ENCODE data around the gene PTCD2.

PTCD2 gene

DNA sequence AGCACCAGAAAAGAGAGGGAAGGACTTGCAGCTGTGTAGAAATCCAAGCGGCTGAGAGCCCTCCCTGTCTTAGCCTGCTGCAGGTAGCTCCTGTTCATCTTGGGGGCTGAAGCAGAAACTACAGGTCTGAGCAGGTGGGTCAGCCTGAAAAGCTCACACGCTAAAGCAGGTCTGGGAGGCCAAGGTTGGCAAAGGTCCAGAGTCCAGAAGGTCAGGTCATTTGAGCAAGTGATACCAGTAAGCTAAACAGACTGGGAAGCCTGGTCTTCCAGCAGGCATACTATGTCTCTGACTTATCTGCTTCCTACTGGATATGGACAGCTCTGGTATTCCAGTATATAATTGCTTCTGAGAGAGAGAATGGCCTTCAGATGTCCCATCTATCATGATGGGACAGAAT lies 26.2 kb downstream of the PTCD2 start:
- no peaks in the 10 kb centered on the region for H3K27me3 ChIP-seq (ENCODE audit: control insufficient read depth, insufficient read depth, low read length)
- no peaks in the 10 kb centered on the region for H3K4me1 ChIP-seq
- no peak overlapping the region for H3K4me2 ChIP-seq (ENCODE audit: low read length)
- no peak overlapping the region for H3K27ac ChIP-seq
- no peaks in the 10 kb centered on the region for H3K9me3 ChIP-seq (ENCODE audit: control insufficient read depth, low read length)
- H3K36me3 ChIP-seq (ENCODE audit: control insufficient read depth, insufficient read depth, low read length), result no peaks in the 10 kb centered on the region
- no peak overlapping the region for H3K4me3 ChIP-seq (ENCODE audit: low read depth, low read length)
- no peaks in the 10 kb centered on the region for H3K79me2 ChIP-seq
- TF ChIP-seq, protein P1, sequence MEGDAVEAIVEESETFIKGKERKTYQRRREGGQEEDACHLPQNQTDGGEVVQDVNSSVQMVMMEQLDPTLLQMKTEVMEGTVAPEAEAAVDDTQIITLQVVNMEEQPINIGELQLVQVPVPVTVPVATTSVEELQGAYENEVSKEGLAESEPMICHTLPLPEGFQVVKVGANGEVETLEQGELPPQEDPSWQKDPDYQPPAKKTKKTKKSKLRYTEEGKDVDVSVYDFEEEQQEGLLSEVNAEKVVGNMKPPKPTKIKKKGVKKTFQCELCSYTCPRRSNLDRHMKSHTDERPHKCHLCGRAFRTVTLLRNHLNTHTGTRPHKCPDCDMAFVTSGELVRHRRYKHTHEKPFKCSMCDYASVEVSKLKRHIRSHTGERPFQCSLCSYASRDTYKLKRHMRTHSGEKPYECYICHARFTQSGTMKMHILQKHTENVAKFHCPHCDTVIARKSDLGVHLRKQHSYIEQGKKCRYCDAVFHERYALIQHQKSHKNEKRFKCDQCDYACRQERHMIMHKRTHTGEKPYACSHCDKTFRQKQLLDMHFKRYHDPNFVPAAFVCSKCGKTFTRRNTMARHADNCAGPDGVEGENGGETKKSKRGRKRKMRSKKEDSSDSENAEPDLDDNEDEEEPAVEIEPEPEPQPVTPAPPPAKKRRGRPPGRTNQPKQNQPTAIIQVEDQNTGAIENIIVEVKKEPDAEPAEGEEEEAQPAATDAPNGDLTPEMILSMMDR (IDR thresholded peaks at IDR 0.05), result no peak
- H2AFZ ChIP-seq, result no peak overlapping the region
- H3K9ac ChIP-seq, result no peak overlapping the region

DNA sequence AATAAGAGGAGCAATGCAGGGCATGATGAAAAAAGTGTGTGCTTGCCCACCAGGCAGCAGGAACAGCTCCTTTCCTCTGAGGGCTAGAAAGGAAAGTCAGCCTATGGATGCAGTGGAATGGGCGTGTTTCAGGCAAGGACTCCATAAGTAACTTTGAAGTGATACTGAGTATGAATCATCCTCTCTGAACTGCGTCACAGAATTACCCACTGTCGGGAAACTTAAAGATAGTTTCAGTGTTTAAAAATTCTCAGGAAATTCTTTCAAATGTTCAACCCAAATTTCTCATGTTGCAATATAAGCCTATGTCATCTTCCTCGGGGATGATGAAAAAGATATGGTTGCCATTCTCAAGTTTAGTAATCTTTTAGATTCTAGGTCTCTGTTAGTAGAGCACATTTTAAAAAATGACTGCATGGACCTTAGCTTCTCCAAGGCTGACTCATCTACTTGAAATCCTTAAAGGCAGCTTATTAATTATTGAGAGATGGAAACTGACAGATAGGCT lies 27.7 kb downstream of the PTCD2 start:
- no peak overlapping the region for H3K9ac ChIP-seq
- H3K79me2 ChIP-seq, result no peaks in the 10 kb centered on the region
- no peak overlapping the region for H3K4me3 ChIP-seq (ENCODE audit: low read depth, low read length)
- no peaks in the 10 kb centered on the region for H3K4me1 ChIP-seq
- no peak overlapping the region for H2AFZ ChIP-seq
- TF ChIP-seq, protein P1 (IDR thresholded peaks at IDR 0.05), result no peak
- H3K27me3 ChIP-seq (ENCODE audit: control insufficient read depth, insufficient read depth, low read length), result no peaks in the 10 kb centered on the region
- H3K36me3 ChIP-seq (ENCODE audit: control insufficient read depth, insufficient read depth, low read length), result no peaks in the 10 kb centered on the region
- H3K27ac ChIP-seq, result no peak overlapping the region
- H3K9me3 ChIP-seq (ENCODE audit: control insufficient read depth, low read length), result no peaks in the 10 kb centered on the region
- no peak overlapping the region for H3K4me2 ChIP-seq (ENCODE audit: low read length)

DNA sequence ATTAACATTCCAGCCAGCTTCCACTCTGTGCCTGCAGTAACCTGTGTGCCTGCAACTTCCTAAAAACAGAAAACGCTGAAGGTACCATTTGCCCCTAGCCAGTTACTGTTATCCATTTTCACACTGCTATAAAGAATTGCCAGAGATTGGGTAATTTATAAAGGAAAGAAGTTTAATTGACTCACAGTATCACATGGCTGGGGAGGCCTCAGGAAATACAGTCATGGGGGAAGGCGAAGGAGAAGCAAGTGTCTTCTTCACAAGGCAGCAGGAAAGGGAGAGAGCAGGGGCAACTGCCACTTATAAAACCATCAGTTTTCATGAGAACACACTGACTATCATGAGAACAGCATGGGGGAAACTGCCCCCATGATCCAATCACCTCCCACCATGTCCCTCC lies 31.2 kb downstream of the PTCD2 start:
- no peaks in the 10 kb centered on the region for H3K9me3 ChIP-seq (ENCODE audit: control insufficient read depth, low read length)
- no peak overlapping the region for H3K9ac ChIP-seq
- H3K27ac ChIP-seq, result no peak overlapping the region
- no peaks in the 10 kb centered on the region for H3K79me2 ChIP-seq
- no peaks in the 10 kb centered on the region for H3K27me3 ChIP-seq (ENCODE audit: control insufficient read depth, insufficient read depth, low read length)
- no peak overlapping the region for H3K4me3 ChIP-seq (ENCODE audit: low read depth, low read length)
- no peak overlapping the region for H3K4me2 ChIP-seq (ENCODE audit: low read length)
- no peaks in the 10 kb centered on the region for H3K36me3 ChIP-seq (ENCODE audit: control insufficient read depth, insufficient read depth, low read length)
- no peak overlapping the region for H2AFZ ChIP-seq
- H3K4me1 ChIP-seq, result no peaks in the 10 kb centered on the region
- TF ChIP-seq, protein P1 (IDR thresholded peaks at IDR 0.05), result no peak

DNA sequence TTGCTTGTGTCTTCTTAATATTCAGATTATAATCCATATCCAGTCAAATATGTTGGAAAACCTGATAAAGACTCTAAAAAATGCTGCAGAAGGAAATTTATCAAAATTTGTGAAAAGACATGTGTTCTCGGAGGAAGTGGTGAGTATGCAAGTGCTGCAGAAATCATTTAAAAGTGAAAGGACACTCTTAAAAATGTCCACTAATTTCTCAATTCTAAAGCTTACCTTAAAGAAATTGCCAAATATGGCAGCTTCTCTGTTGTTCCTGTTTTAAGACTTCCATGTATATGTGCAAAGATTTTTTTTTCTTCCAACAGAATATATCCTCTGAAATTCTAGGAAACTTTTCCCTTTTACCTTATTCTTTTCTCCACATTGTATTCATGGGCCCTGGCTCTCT lies 32.4 kb downstream of the PTCD2 start:
- no peak overlapping the region for H3K4me2 ChIP-seq (ENCODE audit: low read length)
- H3K4me1 ChIP-seq, result no peaks in the 10 kb centered on the region
- no peaks in the 10 kb centered on the region for H3K27me3 ChIP-seq (ENCODE audit: control insufficient read depth, insufficient read depth, low read length)
- H3K4me3 ChIP-seq (ENCODE audit: low read depth, low read length), result no peak overlapping the region
- no peaks in the 10 kb centered on the region for H3K36me3 ChIP-seq (ENCODE audit: control insufficient read depth, insufficient read depth, low read length)
- TF ChIP-seq, protein P1 (IDR thresholded peaks at IDR 0.05), result no peak
- no peak overlapping the region for H3K9ac ChIP-seq
- no peak overlapping the region for H3K27ac ChIP-seq
- no peaks in the 10 kb centered on the region for H3K79me2 ChIP-seq
- H2AFZ ChIP-seq, result no peak overlapping the region
- H3K9me3 ChIP-seq (ENCODE audit: control insufficient read depth, low read length), result no peaks in the 10 kb centered on the region

DNA sequence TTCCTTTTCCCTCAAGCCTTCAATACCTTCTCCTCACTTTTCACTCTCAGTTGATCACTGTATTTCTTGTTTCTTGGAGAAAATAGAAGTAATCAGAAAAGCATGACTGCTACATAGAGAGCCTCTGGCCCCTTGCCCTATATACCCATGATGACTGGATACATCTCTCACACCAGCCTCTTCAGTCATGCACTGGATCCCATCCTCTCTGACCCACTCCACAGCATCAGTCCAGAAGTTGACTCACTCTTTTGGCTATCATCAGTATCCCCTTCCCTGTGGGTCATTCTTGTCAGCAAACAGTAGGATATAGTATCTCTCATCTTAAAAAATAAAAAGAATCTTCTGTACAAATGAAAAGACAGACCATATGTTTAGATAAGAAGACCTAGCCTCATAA lies 32.9 kb downstream of the PTCD2 start:
- Histone ChIP-seq H3K9ac (no peak overlapping the region), H3K79me2 (no peaks in the 10 kb centered on the region), H3K4me3 (ENCODE audit: low read depth, low read length) (no peak overlapping the region), H2AFZ (no peak overlapping the region), H3K9me3 (ENCODE audit: control insufficient read depth, low read length) (no peaks in the 10 kb centered on the region), H3K27me3 (ENCODE audit: control insufficient read depth, insufficient read depth, low read length) (no peaks in the 10 kb centered on the region), H3K27ac (no peak overlapping the region), H3K4me2 (ENCODE audit: low read length) (no peak overlapping the region), H3K4me1 (no peaks in the 10 kb centered on the region), H3K36me3 (ENCODE audit: control insufficient read depth, insufficient read depth, low read length) (no peaks in the 10 kb centered on the region)
- TF ChIP-seq, protein P1 (IDR thresholded peaks at IDR 0.05), result no peak
